K562 (cell line): ENCODE measurements around the gene CCDC158. TPM values are rescaled to one million over a fixed set of nuclear protein-coding genes. Genes with fewer than 3 reads are reported as not detected.

Experiments
- ATAC-seq: fragments of 200-7000 bp; cut with Tn5 transposase; 3 replicates; pipeline ENCODE4 v1.9.1; 2020; ENCODE audit warnings: moderate library complexity
- BruUV-seq: library from RNA; stranded (reverse); fragments of 400-500 nt; replicated peaks from 2 replicates; lab custom pipeline; 2021; lab: Mats Ljungman, UMichigan
- CTCF ChIA-PET: fragments of 300-600 bp; formaldehyde crosslinking; extraction: SDS; loops from one replicate; lab custom pipeline; 2021; ENCODE audit warnings: low intra/inter-chr PET ratio; lab: Yijun Ruan, JAX
- POLR2A ChIA-PET: fragments of 300-600, 350-650 bp; sonication (Branson Sonifier 250); formaldehyde crosslinking; extraction: SDS; loops from one replicate; lab custom pipeline; 2021; ENCODE audit warnings: antibody characterized with exemption, inconsistent platforms; lab: Yijun Ruan, JAX
- DNase-seq, 4 experiments: peaks; one replicate each; pipeline versions ENCODE4 v3.0.0 to v3.0.0-alpha.2; 2011 to 2018; ENCODE audit warnings: low spot score in 3 of 4, mixed read lengths in 3 of 4; ENCODE audit errors: extremely low read depth in 1 of 4
- FAIRE-seq: peaks from 2 replicates; lab custom pipeline; 2011; peaks lifted over from hg19 to GRCh38; lab: Jason Lieb, UNC
- H2AFZ ChIP-seq: 2 replicates; pipeline ENCODE4 v1.6.0; 2011; ENCODE audit warnings: low read depth, low read length, control low read depth, inconsistent platforms
- H3K27ac ChIP-seq: fragments of 200-600 bp; 3 replicates; pipeline ENCODE4 v1.8.0; 2011; ENCODE audit warnings: low read depth, mild to moderate bottlenecking, control low read depth, inconsistent platforms, low read length, moderate library complexity, mixed read lengths; ENCODE audit errors: extremely low read depth
- H3K27me3 ChIP-seq, 2 experiments: fragments of 300-600 bp in 1 of 2; 2 replicates in 1 of 2; 3 replicates in 1 of 2; pipeline versions ENCODE4 v1.6.0 to v1.8.0; 2011; ENCODE audit warnings: inconsistent platforms in 2 of 2, low read length in 2 of 2, mild to moderate bottlenecking in 1 of 2, mixed read lengths in 1 of 2, moderate library complexity in 1 of 2; ENCODE audit not compliant: control insufficient read depth in 2 of 2, insufficient read depth in 2 of 2
- H3K36me3 ChIP-seq: fragments of 300-600 bp; 3 replicates; pipeline ENCODE4 v1.8.0; 2011; ENCODE audit warnings: mild to moderate bottlenecking, low read length, inconsistent platforms; ENCODE audit not compliant: control insufficient read depth, insufficient read depth
- H3K4me1 ChIP-seq, 2 experiments: fragments of 200-600 bp in 1 of 2; replicated peaks in 1 of 2; 2 replicates in 1 of 2; 3 replicates in 1 of 2; pipeline versions ENCODE4 v1.5.1 to v1.8.0; 2011; ENCODE audit warnings: inconsistent platforms in 2 of 2, low read length in 2 of 2, mild to moderate bottlenecking in 1 of 2, mixed read lengths in 1 of 2, moderate library complexity in 1 of 2; ENCODE audit not compliant: control insufficient read depth in 2 of 2, insufficient read depth in 2 of 2
- H3K4me2 ChIP-seq: 2 replicates; pipeline ENCODE4 v1.6.1; 2011; ENCODE audit warnings: low read length, control low read depth, inconsistent platforms, mixed read lengths; ENCODE audit not compliant: insufficient read depth
- H3K4me3 ChIP-seq: fragments of 200-600 bp; sonication (generic), shearing (Covaris generic); 2 replicates; pipeline ENCODE4 v1.5.1; 2016; ENCODE audit warnings: control low read depth, inconsistent platforms
- H3K79me2 ChIP-seq: fragments of 200-600 bp; 3 replicates; pipeline ENCODE4 v1.8.0; 2011; ENCODE audit warnings: low read length, inconsistent platforms; ENCODE audit not compliant: control insufficient read depth, insufficient read depth
- H3K9ac ChIP-seq, 2 experiments: 2 replicates each; pipeline versions ENCODE4 v1.6.0 to v1.6.1; 2011; ENCODE audit warnings: low read depth in 2 of 2, low read length in 2 of 2, control low read depth in 1 of 2, inconsistent platforms in 1 of 2, mild to moderate bottlenecking in 1 of 2, mixed read lengths in 1 of 2; ENCODE audit not compliant: insufficient read depth in 1 of 2
- H3K9me1 ChIP-seq: one replicate; pipeline ENCODE4 v1.6.0; 2011; ENCODE audit warnings: inconsistent platforms, mild to moderate bottlenecking, low read length, moderate library complexity; ENCODE audit not compliant: control insufficient read depth, insufficient read depth
- H3K9me3 ChIP-seq: replicated peaks from 2 replicates; pipeline ENCODE4 v1.5.1; 2011; ENCODE audit warnings: low read depth, low read length, inconsistent platforms; ENCODE audit not compliant: control insufficient read depth, insufficient read depth
- H4K20me1 ChIP-seq: replicated peaks from 2 replicates; pipeline ENCODE4 v1.6.1; 2011; ENCODE audit warnings: low read length, inconsistent platforms, mixed read lengths; ENCODE audit not compliant: control insufficient read depth, insufficient read depth
- ADNP ChIP-seq: fragments of 200-800 bp; sonication (Bioruptor generic); IDR thresholded peaks from 2 replicates; pipeline ENCODE4 v1.6.1; 2016; ENCODE audit warnings: missing genetic modification characterization, missing compliant biosample characterization
- ETV1 ChIP-seq: fragments of 450-650 bp; conservative IDR thresholded peaks from 2 replicates; pipeline ENCODE4 v1.6.1; 2016; ENCODE audit warnings: missing genetic modification characterization, control low read depth, low read depth, missing compliant biosample characterization
- FOXK2 ChIP-seq, 2 experiments: fragments of 450-650 bp; IDR thresholded peaks in 1 of 2; conservative IDR thresholded peaks in 1 of 2; 2 replicates each; pipeline ENCODE4 v1.6.1; 2016; ENCODE audit warnings: low read depth in 2 of 2, mild to moderate bottlenecking in 1 of 2
- MAZ ChIP-seq, 2 experiments: fragments of 450-650 bp in 1 of 2; sonication (generic) in 1 of 2; formaldehyde crosslinking; IDR thresholded peaks in 1 of 2; conservative IDR thresholded peaks in 1 of 2; 2 replicates each; pipeline versions ENCODE4 v1.4.0 to v1.5.0; 2020; ENCODE audit warnings: mild to moderate bottlenecking in 1 of 2, missing genetic modification reagents in 1 of 2
- MTA2 ChIP-seq: fragments of 450-650 bp; IDR thresholded peaks from 2 replicates; pipeline ENCODE4 v1.6.1; 2016; ENCODE audit warnings: low read depth
- STAT5A ChIP-seq: IDR thresholded peaks from 2 replicates; pipeline ENCODE4 v1.6.1; 2012; ENCODE audit warnings: low read length, inconsistent platforms, borderline replicate concordance
- ZEB2 ChIP-seq: fragments of 450-650 bp; IDR thresholded peaks from 2 replicates; pipeline ENCODE4 v1.6.1; 2016
- ZNF431 ChIP-seq: sonication (generic); formaldehyde crosslinking; IDR thresholded peaks from 2 replicates; pipeline ENCODE4 v1.8.0; 2022; ENCODE audit warnings: mild to moderate bottlenecking, missing genetic modification reagents
- ZNF717 ChIP-seq: fragments of 250-450 bp; sonication (Bioruptor Pico); IDR thresholded peaks from 2 replicates; pipeline ENCODE4 v1.5.0; 2021
- ZNF740 ChIP-seq, 3 experiments: fragments of 200-800 bp in 1 of 3; sonication (Bioruptor generic) in 1 of 3; sonication (generic) in 1 of 3; formaldehyde crosslinking in 1 of 3; IDR thresholded peaks; 2 replicates each; pipeline versions ENCODE4 v1.6.1 to v1.8.0; 2016 to 2022; ENCODE audit warnings: mild to moderate bottlenecking in 2 of 3, missing compliant biosample characterization in 2 of 3, missing genetic modification characterization in 2 of 3, missing genetic modification reagents in 1 of 3
- WGBS: fragments of 100-300 bp; shearing (Covaris generic); methylation state at CpG from one replicate; pipeline ENCODE4 v1.1.6; 2016; ENCODE audit warnings: low coverage, mixed read lengths; ENCODE audit not compliant: insufficient coverage; ENCODE audit errors: missing lambda C conversion rate; 5-methylcytosine and 5-hydroxymethylcytosine counted together
- in situ Hi-C: fragments of 300-500 bp; cut with MboI; formaldehyde crosslinking; loops from 4 replicates; pipeline ENCODE4 v1.15.0; 2018; ENCODE audit warnings: inconsistent platforms, mixed read lengths
- intact Hi-C: fragments of 100-400 bp; cut with micrococcal nuclease; formaldehyde crosslinking; loops from 2 replicates; pipeline ENCODE4 v1.14.2; 2022
- polyA plus RNA-seq, 8 experiments: library from polyadenylated mRNA; depleted of rRNA in 4 of 8; stranded (reverse) in 5 of 8; unstranded in 3 of 8; fragments of >200 nt; fragmentation: Nextera tagmentation in 2 of 8; fragmentation: Illumina TruSeq in 1 of 8; extraction: Ambion mirVana in 2 of 8; extraction: Trizol in 1 of 8; gene quantifications; 2 replicates each; pipeline versions ENCODE4 v1.2.1 to v1.2.3, GENCODE V29; 2011 to 2014; ENCODE audit warnings: inconsistent platforms in 1 of 8, missing spikeins in 1 of 8
- total RNA-seq, 7 experiments: library from RNA; depleted of rRNA in 6 of 7; stranded (reverse); fragments of >200 nt in 6 of 7; fragmentation: Illumina TruSeq in 2 of 7; extraction: Trizol in 2 of 7; gene quantifications; 2 replicates each; pipeline versions ENCODE4 v1.2.1 to v1.2.3, GENCODE V29; 2011 to 2021; ENCODE audit warnings: low replicate concordance in 1 of 7
- TF ChIP-seq, protein P1 (sequence below): IDR thresholded peaks from 2 replicates; pipeline ENCODE4 v1.6.1; 2011; ENCODE audit warnings: borderline replicate concordance, low read depth, mild to moderate bottlenecking, moderate library complexity, low read length; ENCODE audit not compliant: insufficient read depth, poor library complexity, severe bottlenecking
- TF ChIP-seq, protein P2 (sequence below): fragments of 250-450 bp; sonication (Bioruptor Pico); IDR thresholded peaks from 2 replicates; pipeline ENCODE4 v1.5.0; 2020; ENCODE audit warnings: mild to moderate bottlenecking, borderline replicate concordance
- TF ChIP-seq, protein P3 (sequence below): fragments of 150-350 bp; IDR thresholded peaks from 2 replicates; pipeline ENCODE4 v1.6.1; 2014; ENCODE audit warnings: low read depth, mild to moderate bottlenecking, low read length, borderline replicate concordance

The CCDC158 gene
- total and polyA plus RNA-seq, 9 of the 15 experiments (the other 6 are each of a cell fraction or from before 2014, with no cell fraction given), result not detected

GRCh38 chr4:76277667-76278066 is 143.3 kb downstream of the CCDC158 start:
- Histone ChIP-seq H2AFZ (no peak overlapping the region), H3K9ac (no peak overlapping the region), H4K20me1 (no peaks in the 10 kb centered on the region), H3K9me1 (no peaks in the 10 kb centered on the region), H3K4me2 (no peak overlapping the region), H3K79me2 (no peaks in the 10 kb centered on the region), H3K27me3 (no peaks in the 10 kb centered on the region), H3K27ac (no peak overlapping the region), H3K9me3 (no peaks in the 10 kb centered on the region), H3K36me3 (no peaks in the 10 kb centered on the region), H3K4me3 (no peak overlapping the region), H3K4me1 (no peaks in the 10 kb centered on the region; a peak in 2 of 5 replicates)
- intact Hi-C loops, result no loop called here
- ChIA-PET POLR2A (interaction anchor here (1.8 kb wide), 1 partner anchor 9 kb away, joined by 4 read pairs; no protein-coding TSS in a partner anchor), CTCF (no interaction called here)
- BruUV-seq, result no TSS peak
- in situ Hi-C loops, result no loop called here
- DNase-seq (no peak), ATAC-seq (no peak), FAIRE-seq (no peak)
- WGBS, result 29% methylated on average over 1 of the region's 1 CpG
- TF ChIP-seq ZNF717 (CRISPR knock-in tag), result no peak
- TF ChIP-seq, protein P1, sequence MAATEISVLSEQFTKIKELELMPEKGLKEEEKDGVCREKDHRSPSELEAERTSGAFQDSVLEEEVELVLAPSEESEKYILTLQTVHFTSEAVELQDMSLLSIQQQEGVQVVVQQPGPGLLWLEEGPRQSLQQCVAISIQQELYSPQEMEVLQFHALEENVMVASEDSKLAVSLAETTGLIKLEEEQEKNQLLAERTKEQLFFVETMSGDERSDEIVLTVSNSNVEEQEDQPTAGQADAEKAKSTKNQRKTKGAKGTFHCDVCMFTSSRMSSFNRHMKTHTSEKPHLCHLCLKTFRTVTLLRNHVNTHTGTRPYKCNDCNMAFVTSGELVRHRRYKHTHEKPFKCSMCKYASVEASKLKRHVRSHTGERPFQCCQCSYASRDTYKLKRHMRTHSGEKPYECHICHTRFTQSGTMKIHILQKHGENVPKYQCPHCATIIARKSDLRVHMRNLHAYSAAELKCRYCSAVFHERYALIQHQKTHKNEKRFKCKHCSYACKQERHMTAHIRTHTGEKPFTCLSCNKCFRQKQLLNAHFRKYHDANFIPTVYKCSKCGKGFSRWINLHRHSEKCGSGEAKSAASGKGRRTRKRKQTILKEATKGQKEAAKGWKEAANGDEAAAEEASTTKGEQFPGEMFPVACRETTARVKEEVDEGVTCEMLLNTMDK, result no peak
- TF ChIP-seq ZEB2, result no peak
- no peak for TF ChIP-seq MTA2
- no peak for TF ChIP-seq ETV1 (tag)
- no peak for TF ChIP-seq ADNP (tag)
- no peak for TF ChIP-seq MAZ (CRISPR knock-in tag; conservative IDR thresholded peaks at IDR 0.05 in 1 of 2, IDR thresholded peaks at IDR 0.05 in 1 of 2)
- TF ChIP-seq, protein P2, sequence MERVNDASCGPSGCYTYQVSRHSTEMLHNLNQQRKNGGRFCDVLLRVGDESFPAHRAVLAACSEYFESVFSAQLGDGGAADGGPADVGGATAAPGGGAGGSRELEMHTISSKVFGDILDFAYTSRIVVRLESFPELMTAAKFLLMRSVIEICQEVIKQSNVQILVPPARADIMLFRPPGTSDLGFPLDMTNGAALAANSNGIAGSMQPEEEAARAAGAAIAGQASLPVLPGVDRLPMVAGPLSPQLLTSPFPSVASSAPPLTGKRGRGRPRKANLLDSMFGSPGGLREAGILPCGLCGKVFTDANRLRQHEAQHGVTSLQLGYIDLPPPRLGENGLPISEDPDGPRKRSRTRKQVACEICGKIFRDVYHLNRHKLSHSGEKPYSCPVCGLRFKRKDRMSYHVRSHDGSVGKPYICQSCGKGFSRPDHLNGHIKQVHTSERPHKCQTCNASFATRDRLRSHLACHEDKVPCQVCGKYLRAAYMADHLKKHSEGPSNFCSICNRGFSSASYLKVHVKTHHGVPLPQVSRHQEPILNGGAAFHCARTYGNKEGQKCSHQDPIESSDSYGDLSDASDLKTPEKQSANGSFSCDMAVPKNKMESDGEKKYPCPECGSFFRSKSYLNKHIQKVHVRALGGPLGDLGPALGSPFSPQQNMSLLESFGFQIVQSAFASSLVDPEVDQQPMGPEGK (CRISPR knock-in tag), result no peak
- no peak for TF ChIP-seq STAT5A
- no peak for TF ChIP-seq ZNF431
- TF ChIP-seq FOXK2 (conservative IDR thresholded peaks at IDR 0.05 in 1 of 2, IDR thresholded peaks at IDR 0.05 in 1 of 2; ENCODE audit: low read depth in 2 of 2), result no peak
- TF ChIP-seq ZNF740 (CRISPR knock-in tag; IDR thresholded peaks at IDR 0.05), result no peak
- no peak for TF ChIP-seq ZNF740 (tag; IDR thresholded peaks at IDR 0.05)
- TF ChIP-seq, protein P3, sequence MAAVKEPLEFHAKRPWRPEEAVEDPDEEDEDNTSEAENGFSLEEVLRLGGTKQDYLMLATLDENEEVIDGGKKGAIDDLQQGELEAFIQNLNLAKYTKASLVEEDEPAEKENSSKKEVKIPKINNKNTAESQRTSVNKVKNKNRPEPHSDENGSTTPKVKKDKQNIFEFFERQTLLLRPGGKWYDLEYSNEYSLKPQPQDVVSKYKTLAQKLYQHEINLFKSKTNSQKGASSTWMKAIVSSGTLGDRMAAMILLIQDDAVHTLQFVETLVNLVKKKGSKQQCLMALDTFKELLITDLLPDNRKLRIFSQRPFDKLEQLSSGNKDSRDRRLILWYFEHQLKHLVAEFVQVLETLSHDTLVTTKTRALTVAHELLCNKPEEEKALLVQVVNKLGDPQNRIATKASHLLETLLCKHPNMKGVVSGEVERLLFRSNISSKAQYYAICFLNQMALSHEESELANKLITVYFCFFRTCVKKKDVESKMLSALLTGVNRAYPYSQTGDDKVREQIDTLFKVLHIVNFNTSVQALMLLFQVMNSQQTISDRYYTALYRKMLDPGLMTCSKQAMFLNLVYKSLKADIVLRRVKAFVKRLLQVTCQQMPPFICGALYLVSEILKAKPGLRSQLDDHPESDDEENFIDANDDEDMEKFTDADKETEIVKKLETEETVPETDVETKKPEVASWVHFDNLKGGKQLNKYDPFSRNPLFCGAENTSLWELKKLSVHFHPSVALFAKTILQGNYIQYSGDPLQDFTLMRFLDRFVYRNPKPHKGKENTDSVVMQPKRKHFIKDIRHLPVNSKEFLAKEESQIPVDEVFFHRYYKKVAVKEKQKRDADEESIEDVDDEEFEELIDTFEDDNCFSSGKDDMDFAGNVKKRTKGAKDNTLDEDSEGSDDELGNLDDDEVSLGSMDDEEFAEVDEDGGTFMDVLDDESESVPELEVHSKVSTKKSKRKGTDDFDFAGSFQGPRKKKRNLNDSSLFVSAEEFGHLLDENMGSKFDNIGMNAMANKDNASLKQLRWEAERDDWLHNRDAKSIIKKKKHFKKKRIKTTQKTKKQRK, result no peak
